ENCODE measurements around the gene C12orf75. TPM values are rescaled to one million over a fixed set of nuclear protein-coding genes. Genes with fewer than 3 reads are reported as not detected.

The C12orf75 gene
- total RNA-seq, result 10 to 100 TPM; 80.4 to 91.9 TPM

- no peak for TF ChIP-seq CTCF (IDR thresholded peaks at IDR 0.05)
- peak within 1 kb of the TSS; percentile 90 for H3K4me3 ChIP-seq
- no peaks in the 10 kb centered on the region for H3K27me3 ChIP-seq (replicated peaks; ENCODE audit: insufficient read depth)
- peak; percentile 24 for ATAC-seq (ENCODE audit: insufficient number of reproducible peaks, low FRiP score, low read depth)
- no peak for DNase-seq (ENCODE audit: low spot score)
- H3K36me3 ChIP-seq, result no peaks in the 10 kb centered on the region
- no peaks in the 10 kb centered on the region for H3K9me3 ChIP-seq
- H3K27ac ChIP-seq, result peak within 1 kb of the TSS; percentile 50 to 62
- peaks cover 25 to 40% of the 10 kb centered on the region in 2 donors for H3K4me1 ChIP-seq (ENCODE audit: control insufficient read depth in 1 of 2, low read depth in 2 of 2)
These were observed at the start of gene C12orf75 for GRCh38 chr12:105330283-105330930. C12orf75 (plus strand) TSS chr12:105330691; CDS start chr12:105330892, 201 bp downstream.

- H3K4me1 ChIP-seq (ENCODE audit: control insufficient read depth in 1 of 2, low read depth in 2 of 2), result peaks cover 0 to 15% of the 10 kb centered on the region in 2 donors
- TF ChIP-seq CTCF (IDR thresholded peaks at IDR 0.05), result no peak
- no peak for DNase-seq (ENCODE audit: low spot score)
- H3K27ac ChIP-seq, result no peak overlapping the region
- ATAC-seq (ENCODE audit: insufficient number of reproducible peaks, low FRiP score, low read depth), result no peak
- H3K4me3 ChIP-seq, result no peak overlapping the region
- no peaks in the 10 kb centered on the region for H3K36me3 ChIP-seq
- H3K9me3 ChIP-seq, result no peaks in the 10 kb centered on the region
- no peaks in the 10 kb centered on the region for H3K27me3 ChIP-seq (replicated peaks; ENCODE audit: insufficient read depth)
These were observed 49.4 kb upstream of the C12orf75 start for GRCh38 chr12:105280966-105281693.

GRCh38 chr12:105281694-105282049 lies 48.8 kb upstream of the C12orf75 start:
- Histone ChIP-seq H3K27me3 (replicated peaks; ENCODE audit: insufficient read depth) (no peaks in the 10 kb centered on the region), H3K36me3 (no peaks in the 10 kb centered on the region), H3K9me3 (no peaks in the 10 kb centered on the region), H3K4me3 (no peak overlapping the region), H3K4me1 (ENCODE audit: control insufficient read depth in 1 of 2, low read depth in 2 of 2) (peaks cover 0 to 15% of the 10 kb centered on the region in 2 donors), H3K27ac (no peak overlapping the region)
- ATAC-seq (ENCODE audit: insufficient number of reproducible peaks, low FRiP score, low read depth) (no peak), DNase-seq (ENCODE audit: low spot score) (no peak)
- TF ChIP-seq CTCF (IDR thresholded peaks at IDR 0.05), result no peak

GRCh38 chr12:105285378-105285777 lies 45.1 kb upstream of the C12orf75 start:
- Histone ChIP-seq H3K4me1 (ENCODE audit: control insufficient read depth in 1 of 2, low read depth in 2 of 2) (no peaks in the 10 kb centered on the region), H3K9me3 (no peaks in the 10 kb centered on the region), H3K4me3 (no peak overlapping the region), H3K36me3 (no peaks in the 10 kb centered on the region), H3K27ac (no peak overlapping the region), H3K27me3 (replicated peaks; ENCODE audit: insufficient read depth) (no peaks in the 10 kb centered on the region)
- TF ChIP-seq CTCF (IDR thresholded peaks at IDR 0.05), result no peak
- no peak for ATAC-seq (ENCODE audit: insufficient number of reproducible peaks, low FRiP score, low read depth)
- no peak for DNase-seq (ENCODE audit: low spot score)

- no peak overlapping the region for H3K4me3 ChIP-seq
- no peak overlapping the region for H3K27ac ChIP-seq
- no peaks in the 10 kb centered on the region for H3K9me3 ChIP-seq
- no peak for TF ChIP-seq CTCF (IDR thresholded peaks at IDR 0.05)
- H3K4me1 ChIP-seq (ENCODE audit: control insufficient read depth in 1 of 2, low read depth in 2 of 2), result peaks cover 0 to 4% of the 10 kb centered on the region in 2 donors
- ATAC-seq (ENCODE audit: insufficient number of reproducible peaks, low FRiP score, low read depth) (no peak), DNase-seq (ENCODE audit: low spot score) (no peak)
- no peaks in the 10 kb centered on the region for H3K27me3 ChIP-seq (replicated peaks; ENCODE audit: insufficient read depth)
- H3K36me3 ChIP-seq, result no peaks in the 10 kb centered on the region
These were observed 43.1 kb upstream of the C12orf75 start for GRCh38 chr12:105287408-105287807.
